Ovary (tissue), 3 donors: ENCODE results near the gene HSPA12B.

Experiments
- EP300 ChIP-seq: sonication (generic); formaldehyde crosslinking; IDR thresholded peaks from one replicate; pipeline ENCODE4 v1.6.1; 2017; ENCODE audit warnings: antibody characterized with exemption
- POLR2A ChIP-seq: fragments of 450-650 bp; IDR thresholded peaks from one replicate; pipeline ENCODE4 v1.6.1; 2017; ENCODE audit warnings: antibody characterized with exemption, mild to moderate bottlenecking, moderate library complexity
- TF ChIP-seq, protein P1 (sequence below), 3 donors: fragments of 450-650 bp in 2 of 3; fragments of 200-600 bp in 1 of 3; IDR thresholded peaks; one replicate each; pipeline versions ENCODE4 v1.5.1 to v1.8.0; 2016 to 2022; ENCODE audit warnings: antibody characterized with exemption in 3 of 3, mild to moderate bottlenecking in 1 of 3
- donor health status: DM: no; HTN: no; CAD: no.

DNA sequence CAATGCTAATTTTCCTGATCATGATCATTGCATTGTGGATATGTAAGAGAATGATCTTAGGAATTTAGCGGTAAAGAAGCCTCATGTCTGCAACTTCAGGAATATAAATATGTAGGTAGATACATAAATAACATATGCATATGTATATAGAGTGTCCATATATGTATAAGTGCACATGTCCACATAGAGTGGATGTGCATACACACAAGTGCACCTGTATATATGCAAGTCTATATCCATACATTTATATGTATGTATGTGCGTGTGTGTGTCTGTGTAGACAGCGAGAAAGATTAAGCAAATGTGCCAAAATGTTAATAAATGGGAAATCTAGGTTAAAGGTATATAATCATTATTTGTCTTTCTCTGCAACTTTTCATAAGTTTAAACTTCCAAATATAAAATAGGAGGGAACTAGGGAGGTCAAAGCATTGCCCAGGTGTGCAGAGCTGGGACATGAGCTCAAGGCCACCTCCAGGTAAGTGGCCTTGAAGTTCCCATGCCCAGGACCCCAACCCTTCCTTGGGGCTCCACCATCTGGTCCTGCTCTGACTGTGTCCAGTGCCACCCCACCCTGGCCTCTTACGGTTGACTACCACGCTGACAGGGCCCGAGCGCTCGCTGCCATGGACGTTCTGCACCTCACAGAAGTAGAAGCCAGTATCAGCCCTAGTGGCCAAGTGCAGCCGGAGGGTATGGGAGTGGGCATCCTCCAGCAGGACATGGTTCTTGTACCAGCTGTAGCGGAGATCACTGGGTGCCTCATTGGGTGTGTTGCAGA is 29.7 kb upstream of the HSPA12B start:
- TF ChIP-seq POLR2A (no peak), EP300 (no peak)
- TF ChIP-seq, protein P1, sequence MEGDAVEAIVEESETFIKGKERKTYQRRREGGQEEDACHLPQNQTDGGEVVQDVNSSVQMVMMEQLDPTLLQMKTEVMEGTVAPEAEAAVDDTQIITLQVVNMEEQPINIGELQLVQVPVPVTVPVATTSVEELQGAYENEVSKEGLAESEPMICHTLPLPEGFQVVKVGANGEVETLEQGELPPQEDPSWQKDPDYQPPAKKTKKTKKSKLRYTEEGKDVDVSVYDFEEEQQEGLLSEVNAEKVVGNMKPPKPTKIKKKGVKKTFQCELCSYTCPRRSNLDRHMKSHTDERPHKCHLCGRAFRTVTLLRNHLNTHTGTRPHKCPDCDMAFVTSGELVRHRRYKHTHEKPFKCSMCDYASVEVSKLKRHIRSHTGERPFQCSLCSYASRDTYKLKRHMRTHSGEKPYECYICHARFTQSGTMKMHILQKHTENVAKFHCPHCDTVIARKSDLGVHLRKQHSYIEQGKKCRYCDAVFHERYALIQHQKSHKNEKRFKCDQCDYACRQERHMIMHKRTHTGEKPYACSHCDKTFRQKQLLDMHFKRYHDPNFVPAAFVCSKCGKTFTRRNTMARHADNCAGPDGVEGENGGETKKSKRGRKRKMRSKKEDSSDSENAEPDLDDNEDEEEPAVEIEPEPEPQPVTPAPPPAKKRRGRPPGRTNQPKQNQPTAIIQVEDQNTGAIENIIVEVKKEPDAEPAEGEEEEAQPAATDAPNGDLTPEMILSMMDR (IDR thresholded peaks at IDR 0.05), result no peak
